ENCODE measurements around the gene SPDYE2. TPM values are rescaled to one million over a fixed set of nuclear protein-coding genes. Genes with fewer than 3 reads are reported as not detected.
"Not testable (repeated sequence)": the region's sequence is repeated elsewhere in the genome, so short reads cannot be mapped to it uniquely, and the experiment has no call there.

Gene SPDYE2
- polyA plus RNA-seq, 4 donors: 0.04 to 2.9 TPM; not detected in 2

GRCh38 chr7:102583495-102583894 is 32.5 kb downstream of the SPDYE2 start:
- not testable (repeated sequence) for DNase-seq; H3K4me1 ChIP-seq (ENCODE audit: control insufficient read depth in 3 of 3, insufficient read depth in 2 of 3, low read depth in 1 of 3, low read length in 2 of 3); H3K36me3 ChIP-seq (ENCODE audit: control insufficient read depth in 3 of 3, insufficient read depth in 2 of 3, low read depth in 1 of 3, low read length in 3 of 3); FAIRE-seq; H3K27me3 ChIP-seq (ENCODE audit: control insufficient read depth in 3 of 3, insufficient read depth in 3 of 3, low read length in 3 of 3); H3K27ac ChIP-seq (ENCODE audit: low read depth in 1 of 3, low read length in 2 of 3); H3K9me3 ChIP-seq (ENCODE audit: control insufficient read depth in 2 of 2, insufficient read depth in 1 of 2, low read depth in 1 of 2, low read length in 1 of 2); H3K4me3 ChIP-seq (ENCODE audit: low read depth in 1 of 3, low read length in 3 of 3)
- WGBS, 3 donors: no CpG with 5 or more reads among the region's 5 CpGs

- FAIRE-seq; H3K27me3 ChIP-seq (ENCODE audit: control insufficient read depth in 3 of 3, insufficient read depth in 3 of 3, low read length in 3 of 3); H3K27ac ChIP-seq (ENCODE audit: low read depth in 1 of 3, low read length in 2 of 3); H3K36me3 ChIP-seq (ENCODE audit: control insufficient read depth in 3 of 3, insufficient read depth in 2 of 3, low read depth in 1 of 3, low read length in 3 of 3); DNase-seq; H3K9me3 ChIP-seq (ENCODE audit: control insufficient read depth in 2 of 2, insufficient read depth in 1 of 2, low read depth in 1 of 2, low read length in 1 of 2); H3K4me3 ChIP-seq (ENCODE audit: low read depth in 1 of 3, low read length in 3 of 3); H3K4me1 ChIP-seq (ENCODE audit: control insufficient read depth in 3 of 3, insufficient read depth in 2 of 3, low read depth in 1 of 3, low read length in 2 of 3): not testable (repeated sequence)
- WGBS, 3 donors: no CpG with 5 or more reads among the region's 9 CpGs
Observed at GRCh38 chr7:102589857-102590256, 38.8 kb downstream of the SPDYE2 start.

- H3K9me3 ChIP-seq (ENCODE audit: control insufficient read depth in 2 of 2, insufficient read depth in 1 of 2, low read depth in 1 of 2, low read length in 1 of 2); FAIRE-seq; H3K36me3 ChIP-seq (ENCODE audit: control insufficient read depth in 3 of 3, insufficient read depth in 2 of 3, low read depth in 1 of 3, low read length in 3 of 3); H3K4me1 ChIP-seq (ENCODE audit: control insufficient read depth in 3 of 3, insufficient read depth in 2 of 3, low read depth in 1 of 3, low read length in 2 of 3); H3K27me3 ChIP-seq (ENCODE audit: control insufficient read depth in 3 of 3, insufficient read depth in 3 of 3, low read length in 3 of 3); H3K27ac ChIP-seq (ENCODE audit: low read depth in 1 of 3, low read length in 2 of 3); DNase-seq; H3K4me3 ChIP-seq (ENCODE audit: low read depth in 1 of 3, low read length in 3 of 3): not testable (repeated sequence)
- 9 to 26% (median 18%) methylated on average over 6 of the region's 26 CpGs for WGBS, 3 donors
Observed at GRCh38 chr7:102592477-102593019, 41.5 kb downstream of the SPDYE2 start.

GRCh38 chr7:102593637-102594334 is 42.8 kb downstream of the SPDYE2 start:
- DNase-seq; H3K27me3 ChIP-seq (ENCODE audit: control insufficient read depth in 3 of 3, insufficient read depth in 3 of 3, low read length in 3 of 3); H3K4me1 ChIP-seq (ENCODE audit: control insufficient read depth in 3 of 3, insufficient read depth in 2 of 3, low read depth in 1 of 3, low read length in 2 of 3); H3K27ac ChIP-seq (ENCODE audit: low read depth in 1 of 3, low read length in 2 of 3); FAIRE-seq; H3K4me3 ChIP-seq (ENCODE audit: low read depth in 1 of 3, low read length in 3 of 3); H3K9me3 ChIP-seq (ENCODE audit: control insufficient read depth in 2 of 2, insufficient read depth in 1 of 2, low read depth in 1 of 2, low read length in 1 of 2); H3K36me3 ChIP-seq (ENCODE audit: control insufficient read depth in 3 of 3, insufficient read depth in 2 of 3, low read depth in 1 of 3, low read length in 3 of 3): not testable (repeated sequence)
- no CpG with 5 or more reads among the region's 68 CpGs for WGBS, 3 donors

GRCh38 chr7:102596036-102596435 is 45.0 kb downstream of the SPDYE2 start:
- not testable (repeated sequence) for H3K27ac ChIP-seq (ENCODE audit: low read depth in 1 of 3, low read length in 2 of 3); H3K27me3 ChIP-seq (ENCODE audit: control insufficient read depth in 3 of 3, insufficient read depth in 3 of 3, low read length in 3 of 3); H3K9me3 ChIP-seq (ENCODE audit: control insufficient read depth in 2 of 2, insufficient read depth in 1 of 2, low read depth in 1 of 2, low read length in 1 of 2); H3K4me1 ChIP-seq (ENCODE audit: control insufficient read depth in 3 of 3, insufficient read depth in 2 of 3, low read depth in 1 of 3, low read length in 2 of 3); DNase-seq; H3K36me3 ChIP-seq (ENCODE audit: control insufficient read depth in 3 of 3, insufficient read depth in 2 of 3, low read depth in 1 of 3, low read length in 3 of 3); H3K4me3 ChIP-seq (ENCODE audit: low read depth in 1 of 3, low read length in 3 of 3); FAIRE-seq
- 77 to 86% (median 79%) methylated on average over 3 to 4 of the region's 10 CpGs for WGBS, 3 donors

- no CpG with 5 or more reads among the region's 9 CpGs for WGBS, 3 donors
- FAIRE-seq; H3K27me3 ChIP-seq (ENCODE audit: control insufficient read depth in 3 of 3, insufficient read depth in 3 of 3, low read length in 3 of 3); H3K4me3 ChIP-seq (ENCODE audit: low read depth in 1 of 3, low read length in 3 of 3); H3K9me3 ChIP-seq (ENCODE audit: control insufficient read depth in 2 of 2, insufficient read depth in 1 of 2, low read depth in 1 of 2, low read length in 1 of 2); DNase-seq; H3K36me3 ChIP-seq (ENCODE audit: control insufficient read depth in 3 of 3, insufficient read depth in 2 of 3, low read depth in 1 of 3, low read length in 3 of 3); H3K27ac ChIP-seq (ENCODE audit: low read depth in 1 of 3, low read length in 2 of 3); H3K4me1 ChIP-seq (ENCODE audit: control insufficient read depth in 3 of 3, insufficient read depth in 2 of 3, low read depth in 1 of 3, low read length in 2 of 3): not testable (repeated sequence)
Observed at GRCh38 chr7:102599699-102600098, 48.7 kb downstream of the SPDYE2 start.

GRCh38 chr7:102602317-102602716 is 51.3 kb downstream of the SPDYE2 start:
- not testable (repeated sequence) for H3K4me3 ChIP-seq (ENCODE audit: low read depth in 1 of 3, low read length in 3 of 3); H3K27me3 ChIP-seq (ENCODE audit: control insufficient read depth in 3 of 3, insufficient read depth in 3 of 3, low read length in 3 of 3); H3K4me1 ChIP-seq (ENCODE audit: control insufficient read depth in 3 of 3, insufficient read depth in 2 of 3, low read depth in 1 of 3, low read length in 2 of 3); DNase-seq; H3K27ac ChIP-seq (ENCODE audit: low read depth in 1 of 3, low read length in 2 of 3); H3K36me3 ChIP-seq (ENCODE audit: control insufficient read depth in 3 of 3, insufficient read depth in 2 of 3, low read depth in 1 of 3, low read length in 3 of 3); H3K9me3 ChIP-seq (ENCODE audit: control insufficient read depth in 2 of 2, insufficient read depth in 1 of 2, low read depth in 1 of 2, low read length in 1 of 2); FAIRE-seq
- WGBS, 3 donors: no CpG with 5 or more reads among the region's 12 CpGs

- H3K36me3 ChIP-seq (ENCODE audit: control insufficient read depth in 3 of 3, insufficient read depth in 2 of 3, low read depth in 1 of 3, low read length in 3 of 3); H3K4me3 ChIP-seq (ENCODE audit: low read depth in 1 of 3, low read length in 3 of 3); FAIRE-seq; H3K4me1 ChIP-seq (ENCODE audit: control insufficient read depth in 3 of 3, insufficient read depth in 2 of 3, low read depth in 1 of 3, low read length in 2 of 3); DNase-seq; H3K9me3 ChIP-seq (ENCODE audit: control insufficient read depth in 2 of 2, insufficient read depth in 1 of 2, low read depth in 1 of 2, low read length in 1 of 2); H3K27me3 ChIP-seq (ENCODE audit: control insufficient read depth in 3 of 3, insufficient read depth in 3 of 3, low read length in 3 of 3); H3K27ac ChIP-seq (ENCODE audit: low read depth in 1 of 3, low read length in 2 of 3): not testable (repeated sequence)
- 75 to 81% methylated on average over 4 to 5 of the region's 19 CpGs; no CpG with 5 or more reads in 1 of the 3 donors for WGBS, 3 donors
Observed at GRCh38 chr7:102604431-102605145, 53.6 kb downstream of the SPDYE2 start.

All from small intestine (tissue), 7 donors.